ENCODE measurements around the gene ARFGEF3.
A peak's percentile ranks its signal among the peaks of the same experiment; 100 is the strongest.
"Not testable (repeated sequence)": the region's sequence is repeated elsewhere in the genome, so short reads cannot be mapped to it uniquely, and the experiment has no call there.

ARFGEF3 gene

GRCh38 chr6:138161338-138162110 is at the start of gene ARFGEF3:
ARFGEF3 (plus strand) TSS chr6:138161939; CDS start chr6:138162087, 148 bp downstream.
- peak; percentile 13 for DNase-seq

- no peak for DNase-seq
These were observed 48.0 kb upstream of the ARFGEF3 start for GRCh38 chr6:138113588-138114210.

- no peak for DNase-seq
These were observed 46.5 kb upstream of the ARFGEF3 start for GRCh38 chr6:138115201-138115600.

- peak; percentile 32 for DNase-seq
These were observed 45.7 kb upstream of the ARFGEF3 start for GRCh38 chr6:138115877-138116660.

- no peak for DNase-seq
These were observed 45.1 kb upstream of the ARFGEF3 start for GRCh38 chr6:138116661-138116999.

- no peak for DNase-seq
These were observed 44.3 kb upstream of the ARFGEF3 start for GRCh38 chr6:138117376-138117914.

GRCh38 chr6:138119229-138119628 is 42.5 kb upstream of the ARFGEF3 start:
- DNase-seq = not testable (repeated sequence)

- no peak for DNase-seq
These were observed 41.8 kb upstream of the ARFGEF3 start for GRCh38 chr6:138119976-138120375.

- DNase-seq = no peak
These were observed 37.6 kb upstream of the ARFGEF3 start for GRCh38 chr6:138124096-138124495.

GRCh38 chr6:138128096-138128495 is 33.6 kb upstream of the ARFGEF3 start:
- no peak for DNase-seq

- no peak for DNase-seq
These were observed 32.5 kb upstream of the ARFGEF3 start for GRCh38 chr6:138129190-138129589.

- DNase-seq = no peak
These were observed 18.9 kb upstream of the ARFGEF3 start for GRCh38 chr6:138142806-138143205.

- DNase-seq = no peak
These were observed 16.3 kb upstream of the ARFGEF3 start for GRCh38 chr6:138145402-138145801.

GRCh38 chr6:138146544-138146943 is 15.2 kb upstream of the ARFGEF3 start:
- no peak for DNase-seq

- DNase-seq = no peak
These were observed 6.3 kb upstream of the ARFGEF3 start for GRCh38 chr6:138155443-138155842.

GRCh38 chr6:138157986-138158638 is 3.6 kb upstream of the ARFGEF3 start:
- no peak for DNase-seq

GRCh38 chr6:138159246-138159645 is 2.5 kb upstream of the ARFGEF3 start:
- no peak for DNase-seq

GRCh38 chr6:138160329-138161087 is 1.2 kb upstream of the ARFGEF3 start:
- no peak for DNase-seq

- no peak for DNase-seq
These were observed 726 bp upstream of the ARFGEF3 start for GRCh38 chr6:138161088-138161337.

- DNase-seq = peak; percentile 36
These were observed 594 bp downstream of the ARFGEF3 start for GRCh38 chr6:138162111-138162954.

GRCh38 chr6:138162955-138163575 is 1.3 kb downstream of the ARFGEF3 start:
- no peak for DNase-seq

Measured in DMS 273 treated with DMSO at 0.1 percent for 48 hours (cell line).